ENCODE results near the gene NR5A2.

GRCh38 chr1:200037904-200038303, 10.4 kb downstream of the NR5A2 start:
- TF ChIP-seq CTCF (IDR thresholded peaks at IDR 0.05) (no peak), POLR2A (IDR thresholded peaks at IDR 0.05) (no peak)
